Measurements from ENCODE around the gene GMEB2.
"Not testable (repeated sequence)": the region's sequence is repeated elsewhere in the genome, so short reads cannot be mapped to it uniquely, and the experiment has no call there.

GMEB2 gene

DNA sequence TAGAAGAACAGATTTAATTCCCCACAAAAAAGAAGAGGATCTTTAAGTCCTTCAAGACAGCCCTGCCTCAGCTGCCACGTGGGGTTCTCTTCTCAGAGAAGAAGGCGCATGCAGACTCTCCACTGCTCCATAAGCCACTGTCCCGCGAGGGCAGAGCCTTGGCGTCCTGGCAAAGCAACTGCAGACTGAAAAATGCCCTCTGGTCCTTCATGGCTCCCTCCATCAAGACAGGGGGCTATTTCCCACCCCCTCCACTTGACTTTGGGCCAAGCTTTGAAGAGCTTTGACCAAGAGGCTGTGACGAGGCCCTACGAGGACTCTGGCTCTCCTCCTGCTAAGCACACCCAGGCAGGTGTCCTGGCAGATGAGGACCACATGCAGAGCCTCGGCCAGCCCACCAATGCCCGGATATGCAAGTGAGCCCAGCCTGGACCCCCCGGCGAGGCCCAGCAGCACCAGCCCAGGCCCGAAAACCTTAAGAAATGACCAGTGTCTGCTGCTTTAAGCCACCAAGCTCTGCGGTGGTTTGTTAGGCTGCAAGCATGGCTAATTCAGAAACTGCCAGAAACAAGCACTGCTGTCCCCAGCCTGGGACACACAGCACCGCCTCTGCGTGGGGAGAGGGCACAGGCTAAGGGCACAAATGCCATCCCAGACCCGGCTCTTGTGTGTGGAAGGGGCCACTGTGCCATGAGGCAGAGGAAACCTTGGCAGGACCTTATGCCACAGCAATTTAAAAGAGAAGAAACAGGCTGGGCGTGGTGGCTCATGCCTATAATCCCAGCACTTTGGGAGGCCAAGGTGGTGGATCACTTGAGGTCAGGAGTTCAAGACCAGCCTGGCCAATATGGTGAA is 16.1 kb downstream of the GMEB2 start:
- TF ChIP-seq, protein P1, sequence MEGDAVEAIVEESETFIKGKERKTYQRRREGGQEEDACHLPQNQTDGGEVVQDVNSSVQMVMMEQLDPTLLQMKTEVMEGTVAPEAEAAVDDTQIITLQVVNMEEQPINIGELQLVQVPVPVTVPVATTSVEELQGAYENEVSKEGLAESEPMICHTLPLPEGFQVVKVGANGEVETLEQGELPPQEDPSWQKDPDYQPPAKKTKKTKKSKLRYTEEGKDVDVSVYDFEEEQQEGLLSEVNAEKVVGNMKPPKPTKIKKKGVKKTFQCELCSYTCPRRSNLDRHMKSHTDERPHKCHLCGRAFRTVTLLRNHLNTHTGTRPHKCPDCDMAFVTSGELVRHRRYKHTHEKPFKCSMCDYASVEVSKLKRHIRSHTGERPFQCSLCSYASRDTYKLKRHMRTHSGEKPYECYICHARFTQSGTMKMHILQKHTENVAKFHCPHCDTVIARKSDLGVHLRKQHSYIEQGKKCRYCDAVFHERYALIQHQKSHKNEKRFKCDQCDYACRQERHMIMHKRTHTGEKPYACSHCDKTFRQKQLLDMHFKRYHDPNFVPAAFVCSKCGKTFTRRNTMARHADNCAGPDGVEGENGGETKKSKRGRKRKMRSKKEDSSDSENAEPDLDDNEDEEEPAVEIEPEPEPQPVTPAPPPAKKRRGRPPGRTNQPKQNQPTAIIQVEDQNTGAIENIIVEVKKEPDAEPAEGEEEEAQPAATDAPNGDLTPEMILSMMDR (IDR thresholded peaks at IDR 0.05; ENCODE audit: low read depth, low read length, missing control alignments): no peak
- H3K27ac ChIP-seq: no peak overlapping the region
- no peak for DNase-seq
- no peaks in the 10 kb centered on the region for H3K27me3 ChIP-seq (replicated peaks)
- no peak overlapping the region for H3K4me3 ChIP-seq (ENCODE audit: low read depth, low read length)
- in situ Hi-C loops (cut with HindIII; ENCODE audit: low pct_ligation_motif_present, low sequenced_read_pairs): no loop called here
- H3K36me3 ChIP-seq (replicated peaks): peaks cover 7% of the 10 kb centered on the region

DNA sequence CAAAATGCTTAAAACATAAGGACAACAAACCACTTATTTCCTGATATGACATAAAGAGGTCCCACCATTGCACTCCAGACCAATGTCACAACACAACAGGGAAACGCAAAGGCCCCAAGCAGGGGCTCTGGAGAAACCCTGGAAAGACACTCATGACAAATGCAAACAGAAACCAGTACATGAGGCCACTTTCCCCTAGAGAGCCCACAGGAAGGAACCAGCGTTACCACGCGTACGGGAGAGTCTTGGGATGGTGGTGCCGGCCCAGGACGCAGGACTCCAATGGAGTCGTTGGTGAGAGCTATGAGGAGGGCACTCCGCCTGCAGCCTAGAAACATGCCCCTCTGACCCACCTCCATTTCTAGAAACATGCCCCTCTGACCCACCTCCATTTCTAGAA is 20.2 kb downstream of the GMEB2 start:
- no peak for DNase-seq
- in situ Hi-C loops (cut with HindIII; ENCODE audit: low pct_ligation_motif_present, low sequenced_read_pairs): no loop called here
- Histone ChIP-seq H3K27ac (no peak overlapping the region), H3K36me3 (replicated peaks) (peaks cover 11% of the 10 kb centered on the region), H3K27me3 (replicated peaks) (no peaks in the 10 kb centered on the region), H3K4me3 (ENCODE audit: low read depth, low read length) (no peak overlapping the region)
- TF ChIP-seq, protein P1 (IDR thresholded peaks at IDR 0.05; ENCODE audit: low read depth, low read length, missing control alignments): no peak

DNA sequence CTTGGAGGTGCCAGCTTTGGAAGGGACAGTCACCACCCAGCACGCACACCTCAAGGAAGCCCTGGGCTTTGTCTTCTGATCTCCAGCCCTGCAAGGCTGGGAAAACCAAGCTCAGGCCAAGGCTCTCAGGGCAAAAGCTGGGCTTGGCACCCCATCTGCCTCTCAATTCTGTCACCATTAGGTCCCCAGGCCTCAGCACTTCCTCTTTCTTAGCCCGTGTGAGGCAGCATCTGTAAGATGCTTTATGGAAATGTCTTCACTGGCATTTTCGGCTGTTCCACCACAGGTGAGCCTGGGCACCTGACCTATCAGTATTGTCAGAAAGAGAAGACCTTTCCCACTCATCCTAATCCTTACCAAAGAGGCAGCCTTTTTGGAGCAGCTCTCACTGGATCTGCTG is 24.6 kb downstream of the GMEB2 start:
- Histone ChIP-seq H3K4me3 (ENCODE audit: low read depth, low read length) (no peak overlapping the region), H3K27ac (no peak overlapping the region), H3K36me3 (replicated peaks) (peaks cover 24% of the 10 kb centered on the region), H3K27me3 (replicated peaks) (no peaks in the 10 kb centered on the region)
- TF ChIP-seq, protein P1 (IDR thresholded peaks at IDR 0.05; ENCODE audit: low read depth, low read length, missing control alignments): no peak
- in situ Hi-C loops (cut with HindIII; ENCODE audit: low pct_ligation_motif_present, low sequenced_read_pairs): no loop called here
- no peak for DNase-seq

DNA sequence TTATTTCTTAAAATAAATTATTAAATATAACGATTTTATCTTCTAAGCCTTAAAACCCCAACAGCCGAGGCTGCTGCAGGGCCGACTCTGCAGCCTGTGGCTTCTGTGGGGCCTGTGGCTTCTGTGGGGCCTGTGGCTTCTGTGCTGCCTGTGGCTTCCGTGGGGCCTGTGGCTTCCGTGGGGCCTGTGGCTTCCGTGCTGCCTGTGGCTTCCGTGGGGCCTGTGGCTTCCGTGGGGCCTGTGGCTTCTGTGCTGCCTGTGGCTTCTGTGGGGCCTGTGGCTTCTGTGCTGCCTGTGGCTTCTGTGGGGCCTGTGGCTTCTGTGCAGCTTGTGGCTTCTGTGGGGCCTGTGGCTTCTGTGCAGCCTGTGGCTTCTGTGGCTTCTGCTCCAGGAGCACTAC is 25.2 kb downstream of the GMEB2 start:
- H3K27ac ChIP-seq; H3K4me3 ChIP-seq (ENCODE audit: low read depth, low read length); DNase-seq; H3K27me3 ChIP-seq (replicated peaks); in situ Hi-C loops (cut with HindIII; ENCODE audit: low pct_ligation_motif_present, low sequenced_read_pairs): not testable (repeated sequence)
- H3K36me3 ChIP-seq (replicated peaks): peaks cover 25% of the 10 kb centered on the region

DNA sequence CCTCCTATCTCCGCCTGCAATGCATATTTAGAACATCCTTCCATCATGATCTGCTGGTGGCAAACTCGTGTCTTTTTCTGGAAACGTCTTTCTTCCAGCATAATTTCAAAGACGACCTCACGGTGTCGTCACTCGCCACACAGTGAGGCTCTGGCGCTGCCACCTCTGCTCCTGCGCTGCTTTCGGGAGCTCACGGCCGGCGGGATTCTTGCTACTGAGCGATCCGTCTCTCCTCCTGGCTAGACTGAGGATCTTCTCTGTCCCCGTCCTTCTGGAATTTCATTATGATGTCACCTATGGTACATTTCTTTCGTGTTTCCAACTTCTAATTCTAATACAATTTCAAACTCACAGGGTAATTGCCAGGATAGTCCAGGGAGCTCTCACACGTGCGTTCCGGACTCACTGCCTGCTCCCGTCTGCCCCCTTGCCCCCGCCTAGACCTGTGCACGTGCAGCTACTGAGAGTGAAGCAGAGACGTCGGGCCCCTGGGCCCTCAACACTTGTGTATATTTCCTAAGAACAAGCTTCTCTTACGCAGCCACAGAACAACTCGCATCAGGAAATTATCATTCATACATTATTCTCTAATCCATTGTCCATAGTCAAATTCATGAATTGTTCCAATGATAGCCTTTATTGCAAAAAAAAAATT is 27.4 kb downstream of the GMEB2 start:
- in situ Hi-C loops (cut with HindIII; ENCODE audit: low pct_ligation_motif_present, low sequenced_read_pairs): loop anchor here (25.0 kb wide), 2 partner anchors 88 to 288 kb away; partner anchors contain the start of genes DNAJC5 and TNFRSF6B
- Histone ChIP-seq H3K36me3 (replicated peaks) (peaks cover 28% of the 10 kb centered on the region), H3K27ac (no peak overlapping the region), H3K4me3 (ENCODE audit: low read depth, low read length) (no peak overlapping the region), H3K27me3 (replicated peaks) (no peaks in the 10 kb centered on the region)
- TF ChIP-seq, protein P1 (IDR thresholded peaks at IDR 0.05; ENCODE audit: low read depth, low read length, missing control alignments): no peak
- DNase-seq: no peak
